ENCODE data around the gene DCTPP1. TPM values are rescaled to one million over a fixed set of nuclear protein-coding genes. Genes with fewer than 3 reads are reported as not detected.
A peak's percentile ranks its signal among the peaks of the same experiment; 100 is the strongest.

Gene DCTPP1
- total and polyA plus RNA-seq, 2 of the 13 experiments (the other 11 are each of a cell fraction or from before 2014, with no cell fraction given), result 54.8 to 74.4 TPM

GRCh38 chr16:30409125-30410060, 20.4 kb downstream of the DCTPP1 start (continued):
- no peak for TF ChIP-seq IRF1 (CRISPR knock-in tag; IDR thresholded peaks at IDR 0.05; ENCODE audit: low read depth)
- no peak for TF ChIP-seq ZNF333 (CRISPR knock-in tag; IDR thresholded peaks at IDR 0.05; ENCODE audit: borderline replicate concordance)
- no peak for TF ChIP-seq ZBTB10 (CRISPR knock-in tag; IDR thresholded peaks at IDR 0.05; ENCODE audit: borderline replicate concordance)
- TF ChIP-seq PAF1 (CRISPR knock-in tag; IDR thresholded peaks at IDR 0.05), result no peak
- TF ChIP-seq CENPT (CRISPR knock-in tag; IDR thresholded peaks at IDR 0.05; ENCODE audit: low read depth), result no peak
- TF ChIP-seq KDM6A (CRISPR knock-in tag; IDR thresholded peaks at IDR 0.05; ENCODE audit: low read depth), result no peak
- TF ChIP-seq DPF2 (CRISPR knock-in tag; IDR thresholded peaks at IDR 0.05; ENCODE audit: borderline replicate concordance, low read depth), result no peak
- peak; percentile 62; the same call in 1 of the 2 replicates for TF ChIP-seq ZMYM3 (CRISPR knock-in tag; IDR thresholded peaks at IDR 0.05)
- no peak for TF ChIP-seq NCOA2 (CRISPR knock-in tag; IDR thresholded peaks at IDR 0.05)
- no peak; the same call in 1 of the 2 replicates for TF ChIP-seq DNMT3B (CRISPR knock-in tag; conservative IDR thresholded peaks at IDR 0.05)
- no peak for TF ChIP-seq ZNF30 (CRISPR knock-in tag; IDR thresholded peaks at IDR 0.05)
- no peak for TF ChIP-seq AFF4 (CRISPR knock-in tag; IDR thresholded peaks at IDR 0.05)
- TF ChIP-seq SALL1 (CRISPR knock-in tag; IDR thresholded peaks at IDR 0.05), result peak; percentile 75
- 0 out of 2 replicates have a peak, but pooled peaks have one; percentile 38 for TF ChIP-seq ZNF3 (CRISPR knock-in tag; IDR thresholded peaks at IDR 0.05)
- no peak for TF ChIP-seq ZC3H4 (CRISPR knock-in tag; IDR thresholded peaks at IDR 0.05; ENCODE audit: borderline replicate concordance)
- TF ChIP-seq NFIB (CRISPR knock-in tag; IDR thresholded peaks at IDR 0.05; ENCODE audit: borderline replicate concordance), result no peak
- no peak for TF ChIP-seq KDM5A (IDR thresholded peaks at IDR 0.05; ENCODE audit: borderline replicate concordance, low read length)
- no peak for TF ChIP-seq ZBTB21 (CRISPR knock-in tag; IDR thresholded peaks at IDR 0.05)
- peak; percentile 71 for TF ChIP-seq ETV5 (CRISPR knock-in tag; IDR thresholded peaks at IDR 0.05; ENCODE audit: borderline replicate concordance)
- TF ChIP-seq ZNF124 (CRISPR knock-in tag; IDR thresholded peaks at IDR 0.05), result peak; percentile 87
- 0 out of 2 replicates have a peak, but pooled peaks have one; percentile 46 for TF ChIP-seq ZNF160 (CRISPR knock-in tag; IDR thresholded peaks at IDR 0.05)
- TF ChIP-seq ELF4 (CRISPR knock-in tag; IDR thresholded peaks at IDR 0.05; ENCODE audit: borderline replicate concordance), result peak; percentile 59; the same call in 1 of the 2 replicates

Data from HepG2 (cell line).